ENCODE results near the gene ROR2.
"Not testable (repeated sequence)": the region's sequence is repeated elsewhere in the genome, so short reads cannot be mapped to it uniquely, and the experiment has no call there.

Gene ROR2

GRCh38 chr9:91517801-91518200 is 432.2 kb downstream of the ROR2 start:
- DNase-seq (ENCODE audit: low read depth) = no peak
- no peak overlapping the region for H3K4me3 ChIP-seq (ENCODE audit: low read depth, low read length)
- no peak for TF ChIP-seq CTCF (IDR thresholded peaks at IDR 0.05; ENCODE audit: low read depth, low read length, missing control alignments)

GRCh38 chr9:91517332-91517731 is 432.7 kb downstream of the ROR2 start:
- H3K4me3 ChIP-seq (ENCODE audit: low read depth, low read length) = not testable (repeated sequence)

DNA sequence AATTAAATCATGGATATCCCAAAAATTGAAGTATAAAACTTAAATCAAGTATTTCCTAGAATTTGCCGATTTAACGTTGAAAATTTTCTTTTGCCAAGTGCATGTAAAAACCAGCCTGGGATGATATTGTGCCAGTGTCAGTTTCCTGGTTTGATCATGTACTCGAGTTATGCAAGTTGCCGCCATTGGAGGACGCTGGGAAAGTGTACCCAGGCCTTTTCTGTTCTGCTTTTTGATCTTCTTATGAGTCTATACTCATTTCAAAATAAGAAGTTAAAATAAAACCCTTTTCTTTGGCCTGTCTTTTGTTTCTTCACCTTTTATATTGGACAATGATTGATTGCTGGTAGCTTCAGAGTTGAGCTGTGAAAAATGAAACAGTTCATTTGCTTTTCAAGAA is 433.3 kb downstream of the ROR2 start:
- TF ChIP-seq CTCF (IDR thresholded peaks at IDR 0.05; ENCODE audit: low read depth, low read length, missing control alignments) = no peak
- DNase-seq (ENCODE audit: low read depth) = no peak
- H3K4me3 ChIP-seq (ENCODE audit: low read depth, low read length) = no peak overlapping the region

More at GRCh38 chr9:91517332-91517731, 432.7 kb downstream of the ROR2 start:
- not testable (repeated sequence) for DNase-seq (ENCODE audit: low read depth)

GRCh38 chr9:91516081-91516480 is 433.9 kb downstream of the ROR2 start:
- TF ChIP-seq CTCF (IDR thresholded peaks at IDR 0.05; ENCODE audit: low read depth, low read length, missing control alignments) = no peak
- H3K4me3 ChIP-seq (ENCODE audit: low read depth, low read length) = no peak overlapping the region
- DNase-seq (ENCODE audit: low read depth) = peak; percentile 19

DNA sequence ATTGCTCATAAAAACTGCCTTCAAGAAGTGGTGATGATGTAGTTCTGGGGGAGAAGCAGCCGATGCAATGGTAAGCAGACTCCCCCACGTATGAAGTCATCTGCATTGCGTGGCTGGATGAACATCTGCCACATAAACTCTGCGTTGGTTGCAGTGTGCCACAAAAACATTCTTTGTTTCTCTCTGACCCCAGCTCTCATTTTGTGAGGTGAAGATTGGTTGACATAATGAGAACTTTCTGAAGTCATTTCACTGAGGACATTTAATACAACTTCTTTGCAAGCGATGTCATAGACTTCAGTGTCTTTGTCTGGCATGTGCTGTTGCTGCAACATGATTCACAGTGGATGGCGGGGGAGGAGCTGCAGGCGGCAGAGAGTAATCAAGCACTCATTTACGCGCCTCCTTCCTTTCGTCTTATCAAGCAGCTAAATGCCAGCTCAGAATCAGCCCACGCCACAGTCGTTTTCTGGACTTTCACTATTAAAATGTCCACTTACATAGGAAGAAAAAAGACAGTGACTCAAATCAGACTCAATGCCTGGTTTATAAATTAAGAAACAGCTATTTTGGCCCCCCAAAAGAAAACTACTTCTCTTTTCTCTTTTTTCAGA is 434.8 kb downstream of the ROR2 start:
- H3K4me3 ChIP-seq (ENCODE audit: low read depth, low read length) = no peak overlapping the region; the same call in 1 of the 2 replicates
- DNase-seq (ENCODE audit: low read depth) = peak; percentile 39
- TF ChIP-seq CTCF (IDR thresholded peaks at IDR 0.05; ENCODE audit: low read depth, low read length, missing control alignments) = no peak

Data from GM12864 (cell line).